Measurements from ENCODE around the gene DNAH8.

DNAH8 gene

GRCh38 chr6:38955861-38956260 is 240.8 kb downstream of the DNAH8 start:
- DNase-seq (ENCODE audit: low read depth in 2 of 3, low spot score in 1 of 3): no peak

GRCh38 chr6:38957426-38957825 is 242.3 kb downstream of the DNAH8 start:
- no peak for DNase-seq (ENCODE audit: low read depth in 2 of 3, low spot score in 1 of 3)

GRCh38 chr6:38959138-38959537 is 244.0 kb downstream of the DNAH8 start:
- DNase-seq (ENCODE audit: low read depth in 2 of 3, low spot score in 1 of 3): no peak

GRCh38 chr6:38968702-38969149 is 253.6 kb downstream of the DNAH8 start:
- DNase-seq (ENCODE audit: low read depth in 2 of 3, low spot score in 1 of 3): no peak

- DNase-seq (ENCODE audit: low read depth in 2 of 3, low spot score in 1 of 3): peak in 1 of 3 donors; percentile 35
These were observed 258.3 kb downstream of the DNAH8 start for GRCh38 chr6:38973178-38974057.

GRCh38 chr6:38974389-38975151 is 259.5 kb downstream of the DNAH8 start:
- DNase-seq (ENCODE audit: low read depth in 2 of 3, low spot score in 1 of 3): no peak

- no peak for DNase-seq (ENCODE audit: low read depth in 2 of 3, low spot score in 1 of 3)
These were observed 260.5 kb downstream of the DNAH8 start for GRCh38 chr6:38975621-38976049.

DNA sequence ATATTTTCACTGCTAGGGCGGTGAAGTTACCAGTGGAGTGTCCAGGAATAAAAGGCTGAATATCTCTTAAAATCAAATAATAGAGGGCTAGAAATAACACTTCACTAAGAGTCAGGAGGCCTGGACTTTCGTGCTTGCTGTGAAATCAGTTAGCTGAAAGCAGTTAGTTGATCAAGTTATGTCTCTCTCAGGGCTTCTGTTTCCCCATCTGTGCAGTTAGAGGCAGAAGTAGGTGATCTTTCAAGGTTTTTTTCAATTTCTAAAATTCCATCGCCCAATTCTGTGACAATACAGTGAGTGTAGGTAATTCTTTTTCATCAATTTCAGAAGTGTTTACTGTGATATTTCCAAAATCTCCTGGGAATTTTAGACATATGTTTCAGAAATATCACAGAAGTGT is 260.9 kb downstream of the DNAH8 start:
- no peak for DNase-seq (ENCODE audit: low read depth in 2 of 3, low spot score in 1 of 3)

- DNase-seq (ENCODE audit: low read depth in 2 of 3, low spot score in 1 of 3): no peak
These were observed 261.8 kb downstream of the DNAH8 start for GRCh38 chr6:38976801-38977500.

DNA sequence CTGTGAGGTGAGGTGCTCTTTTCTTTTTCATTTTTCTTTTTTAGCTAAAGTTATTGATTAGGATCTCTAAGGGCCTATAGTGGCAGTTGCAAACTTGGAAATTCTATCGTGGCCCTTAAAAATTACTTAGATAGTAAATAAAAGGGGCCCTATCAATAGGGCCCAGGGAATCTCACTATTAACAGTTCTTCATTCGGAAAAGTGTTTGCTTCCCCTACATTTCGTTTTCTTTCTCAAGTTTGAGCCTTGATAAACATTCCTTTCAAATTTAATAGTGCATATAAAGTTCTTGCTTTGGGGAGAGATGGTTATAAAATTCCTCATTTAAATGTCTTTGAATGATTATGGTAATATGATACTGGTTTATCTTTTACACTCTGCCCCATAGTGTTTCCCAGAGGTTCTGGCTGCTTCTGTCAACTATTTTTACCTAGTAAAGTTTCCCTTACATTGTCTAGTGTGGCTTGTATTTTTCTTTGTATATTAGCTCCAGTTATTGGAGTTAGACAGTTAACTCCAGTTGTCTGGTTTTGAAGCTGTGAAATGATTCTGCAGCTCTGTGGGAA is 263.1 kb downstream of the DNAH8 start:
- no peak for DNase-seq (ENCODE audit: low read depth in 2 of 3, low spot score in 1 of 3)

DNA sequence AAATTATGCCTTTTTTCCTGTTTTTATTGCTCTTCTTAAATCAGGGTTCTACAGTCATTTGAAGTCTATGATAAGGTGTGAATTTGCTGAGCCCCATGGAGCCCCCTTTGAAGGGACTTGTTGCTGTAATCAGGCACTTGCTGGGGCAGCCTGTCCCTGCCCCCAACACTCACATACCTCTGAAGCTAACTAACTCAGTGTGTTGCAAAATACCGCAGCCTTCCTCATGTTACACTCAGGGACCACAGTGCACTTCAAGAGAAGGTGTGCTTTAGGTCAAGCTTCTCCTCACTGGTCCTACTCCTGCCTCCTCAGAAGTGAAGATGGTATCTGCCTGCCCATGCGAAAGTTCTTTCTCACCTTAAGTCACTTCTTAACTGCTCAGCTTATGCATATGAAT is 267.4 kb downstream of the DNAH8 start:
- DNase-seq (ENCODE audit: low read depth in 2 of 3, low spot score in 1 of 3): no peak

- DNase-seq (ENCODE audit: low read depth in 2 of 3, low spot score in 1 of 3): no peak
These were observed 269.6 kb downstream of the DNAH8 start for GRCh38 chr6:38984723-38985122.

- DNase-seq (ENCODE audit: low read depth in 2 of 3, low spot score in 1 of 3): no peak
These were observed 270.7 kb downstream of the DNAH8 start for GRCh38 chr6:38985839-38986238.

DNA sequence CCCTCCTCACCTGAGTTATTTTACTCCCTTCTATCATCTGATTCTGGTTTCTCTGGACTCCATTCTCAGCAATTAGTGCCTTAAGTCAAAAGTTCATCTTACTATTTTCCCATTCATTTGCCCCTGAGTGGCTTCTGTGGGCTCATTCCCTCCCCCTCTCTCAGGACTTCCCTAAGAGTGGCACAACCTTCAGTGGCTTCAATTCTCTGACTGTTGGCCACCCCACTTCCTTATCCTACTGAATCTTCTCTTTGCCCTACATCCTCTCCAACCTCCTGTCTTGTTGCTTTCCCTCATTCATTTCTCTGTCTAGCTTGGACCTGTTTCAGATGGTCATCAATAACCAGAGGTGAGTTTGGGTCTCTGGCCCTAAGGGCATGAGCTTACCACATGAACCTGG is 272.4 kb downstream of the DNAH8 start:
- no peak for DNase-seq (ENCODE audit: low read depth in 2 of 3, low spot score in 1 of 3)

DNA sequence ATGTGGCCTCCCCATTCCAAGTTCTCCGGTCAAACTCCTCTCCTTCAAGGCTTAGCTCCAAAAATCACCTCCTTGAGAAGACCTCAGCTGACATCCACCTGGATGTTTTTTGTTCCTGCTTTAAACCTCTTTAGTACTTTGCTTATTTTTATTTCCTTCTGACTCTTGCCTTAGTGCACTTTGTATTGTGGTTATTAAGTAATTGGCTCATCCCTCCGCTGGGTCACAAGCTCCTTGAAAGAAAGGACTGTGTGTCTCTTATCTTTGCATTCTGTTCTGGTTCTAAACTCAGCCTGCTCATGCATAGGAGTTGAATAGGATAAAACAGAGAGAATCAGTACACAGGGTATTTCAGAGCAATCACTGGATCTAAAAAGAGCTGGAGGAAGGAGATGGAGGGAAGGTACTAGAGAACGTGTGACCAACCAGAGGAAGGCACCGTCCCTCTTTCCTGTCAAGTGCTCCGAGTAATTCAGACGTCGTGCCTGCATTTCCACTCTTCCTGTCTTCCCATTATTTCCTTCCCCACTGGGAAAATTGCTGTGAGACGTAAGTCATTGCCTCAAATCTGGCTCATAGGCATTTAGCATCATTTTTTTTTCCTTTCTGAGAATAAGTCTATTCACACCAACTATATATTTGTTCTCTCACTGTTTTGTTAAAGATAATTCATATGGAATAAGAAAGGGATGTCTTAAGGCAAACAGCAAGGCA is 273.8 kb downstream of the DNAH8 start:
- DNase-seq (ENCODE audit: low read depth in 2 of 3, low spot score in 1 of 3): no peak

- DNase-seq (ENCODE audit: low read depth in 2 of 3, low spot score in 1 of 3): no peak
These were observed 275.4 kb downstream of the DNAH8 start for GRCh38 chr6:38990475-38990874.

DNA sequence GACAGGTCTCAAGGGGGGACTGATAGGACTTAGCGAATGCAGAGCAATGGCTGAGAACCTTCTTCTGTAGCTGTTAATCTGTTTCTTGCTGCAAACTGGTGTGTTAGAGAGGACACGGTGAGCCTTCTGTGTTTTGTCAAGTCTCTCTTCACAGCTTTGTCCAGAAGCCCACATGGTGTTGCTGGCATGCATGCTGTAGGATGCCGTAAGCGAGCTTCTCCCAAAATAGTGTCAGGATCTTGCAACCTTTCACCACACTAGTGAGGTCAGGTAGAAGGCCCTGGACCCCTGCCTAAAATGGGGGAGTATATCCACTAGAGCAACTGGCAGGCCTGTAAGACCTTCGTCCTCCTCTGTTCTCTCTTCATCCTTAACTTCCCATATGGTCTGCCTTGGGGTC is 281.6 kb downstream of the DNAH8 start:
- no peak for DNase-seq (ENCODE audit: low read depth in 2 of 3, low spot score in 1 of 3)

- DNase-seq (ENCODE audit: low read depth in 2 of 3, low spot score in 1 of 3): peak; percentile 8 to 24 (median 16)
These were observed 282.1 kb downstream of the DNAH8 start for GRCh38 chr6:38997128-38997761.

GRCh38 chr6:39003072-39003471 is 288.0 kb downstream of the DNAH8 start:
- no peak for DNase-seq (ENCODE audit: low read depth in 2 of 3, low spot score in 1 of 3)

GRCh38 chr6:39003492-39003891 is 288.4 kb downstream of the DNAH8 start:
- DNase-seq (ENCODE audit: low read depth in 2 of 3, low spot score in 1 of 3): no peak
